ENCODE measurements around the gene TOMM20.

TOMM20 gene

GRCh38 chr1:235151033-235151432 is 22.4 kb upstream of the TOMM20 start:
- TF ChIP-seq, protein P1, sequence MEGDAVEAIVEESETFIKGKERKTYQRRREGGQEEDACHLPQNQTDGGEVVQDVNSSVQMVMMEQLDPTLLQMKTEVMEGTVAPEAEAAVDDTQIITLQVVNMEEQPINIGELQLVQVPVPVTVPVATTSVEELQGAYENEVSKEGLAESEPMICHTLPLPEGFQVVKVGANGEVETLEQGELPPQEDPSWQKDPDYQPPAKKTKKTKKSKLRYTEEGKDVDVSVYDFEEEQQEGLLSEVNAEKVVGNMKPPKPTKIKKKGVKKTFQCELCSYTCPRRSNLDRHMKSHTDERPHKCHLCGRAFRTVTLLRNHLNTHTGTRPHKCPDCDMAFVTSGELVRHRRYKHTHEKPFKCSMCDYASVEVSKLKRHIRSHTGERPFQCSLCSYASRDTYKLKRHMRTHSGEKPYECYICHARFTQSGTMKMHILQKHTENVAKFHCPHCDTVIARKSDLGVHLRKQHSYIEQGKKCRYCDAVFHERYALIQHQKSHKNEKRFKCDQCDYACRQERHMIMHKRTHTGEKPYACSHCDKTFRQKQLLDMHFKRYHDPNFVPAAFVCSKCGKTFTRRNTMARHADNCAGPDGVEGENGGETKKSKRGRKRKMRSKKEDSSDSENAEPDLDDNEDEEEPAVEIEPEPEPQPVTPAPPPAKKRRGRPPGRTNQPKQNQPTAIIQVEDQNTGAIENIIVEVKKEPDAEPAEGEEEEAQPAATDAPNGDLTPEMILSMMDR (IDR thresholded peaks at IDR 0.05; ENCODE audit: insufficient read depth, low read depth, low read length, missing control alignments), result no peak
- peak; percentile 44 for DNase-seq (ENCODE audit: low read depth)

GRCh38 chr1:235149824-235150223 is 21.2 kb upstream of the TOMM20 start:
- DNase-seq (ENCODE audit: low read depth), result no peak
- TF ChIP-seq, protein P1 (IDR thresholded peaks at IDR 0.05; ENCODE audit: insufficient read depth, low read depth, low read length, missing control alignments), result no peak
- no peak overlapping the region for H3K4me3 ChIP-seq (ENCODE audit: low read length)

More at GRCh38 chr1:235151033-235151432, 22.4 kb upstream of the TOMM20 start:
- H3K4me3 ChIP-seq (ENCODE audit: low read length), result no peak overlapping the region

- H3K4me3 ChIP-seq (ENCODE audit: low read length), result no peak overlapping the region
- no peak for DNase-seq (ENCODE audit: low read depth)
- TF ChIP-seq, protein P1 (IDR thresholded peaks at IDR 0.05; ENCODE audit: insufficient read depth, low read depth, low read length, missing control alignments), result no peak
These were observed 18.6 kb upstream of the TOMM20 start for GRCh38 chr1:235147269-235147668.

GRCh38 chr1:235145639-235146038 is 17.0 kb upstream of the TOMM20 start:
- no peak overlapping the region for H3K4me3 ChIP-seq (ENCODE audit: low read length)
- DNase-seq (ENCODE audit: low read depth), result no peak
- TF ChIP-seq, protein P1 (IDR thresholded peaks at IDR 0.05; ENCODE audit: insufficient read depth, low read depth, low read length, missing control alignments), result no peak

DNA sequence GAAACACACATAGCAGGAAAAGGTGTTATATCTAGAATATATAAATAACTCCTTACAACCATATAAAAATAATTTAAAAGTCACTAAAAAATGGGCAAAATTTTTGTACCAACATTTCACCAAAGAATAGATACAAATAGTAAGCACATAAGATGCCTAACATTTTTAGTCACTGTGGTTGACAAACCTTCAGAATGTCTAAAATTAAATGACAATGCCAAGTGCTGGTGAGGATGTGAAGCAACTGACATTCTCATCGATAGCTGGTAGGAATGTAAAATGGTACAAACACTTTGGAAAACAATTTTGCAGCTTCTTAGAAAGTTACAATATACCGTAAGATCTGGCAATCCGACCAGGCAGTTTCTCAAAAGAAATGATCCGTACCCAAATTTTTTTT is 14.4 kb upstream of the TOMM20 start:
- DNase-seq (ENCODE audit: low read depth), result no peak
- no peak overlapping the region for H3K4me3 ChIP-seq (ENCODE audit: low read length)
- TF ChIP-seq, protein P1 (IDR thresholded peaks at IDR 0.05; ENCODE audit: insufficient read depth, low read depth, low read length, missing control alignments), result no peak

GRCh38 chr1:235139315-235139714 is 10.7 kb upstream of the TOMM20 start:
- no peak overlapping the region for H3K4me3 ChIP-seq (ENCODE audit: low read length)
- no peak for DNase-seq (ENCODE audit: low read depth)
- TF ChIP-seq, protein P1 (IDR thresholded peaks at IDR 0.05; ENCODE audit: insufficient read depth, low read depth, low read length, missing control alignments), result no peak

- H3K4me3 ChIP-seq (ENCODE audit: low read length), result no peak overlapping the region
- TF ChIP-seq, protein P1 (IDR thresholded peaks at IDR 0.05; ENCODE audit: insufficient read depth, low read depth, low read length, missing control alignments), result no peak
- no peak for DNase-seq (ENCODE audit: low read depth)
These were observed 10.2 kb upstream of the TOMM20 start for GRCh38 chr1:235138821-235139220.
